Head of caudate nucleus (tissue), 42 donors: ENCODE results near the gene TPSB2.

Experiments
- DNase-seq, 42 donors: peaks; one replicate each; pipeline versions ENCODE4 v3.0.0 to v3.0.0-alpha.2; 2020 to 2021; ENCODE audit warnings: mixed read lengths in 7 of 42
- intact Hi-C: fragments of 100-400 bp; cut with DNase I; formaldehyde crosslinking; loops from one replicate; pipeline ENCODE4 v1.15.0; 2022

The TPSB2 gene

DNA sequence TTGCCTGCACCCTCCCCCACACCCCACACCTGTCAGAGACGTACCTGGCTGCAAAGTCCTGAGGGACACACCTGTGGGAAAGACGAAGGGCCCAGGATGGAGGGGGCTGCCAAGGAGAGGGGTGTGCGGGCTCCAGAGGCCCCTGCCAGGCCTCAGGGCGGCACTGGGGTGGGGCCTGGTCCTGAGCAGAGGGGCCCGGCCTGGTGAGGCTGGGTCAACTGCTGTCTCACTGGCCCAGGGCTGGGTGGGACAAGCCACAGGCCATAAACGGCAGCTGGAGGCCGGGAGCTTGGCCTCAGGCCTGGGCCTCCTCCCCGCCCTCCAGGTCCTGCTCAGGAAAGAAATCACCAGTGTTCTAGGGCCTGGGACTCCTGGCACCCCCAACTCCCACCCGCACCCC, 5.4 kb downstream of the TPSB2 start:
- intact Hi-C loops = no loop called here
- DNase-seq = no peak

DNA sequence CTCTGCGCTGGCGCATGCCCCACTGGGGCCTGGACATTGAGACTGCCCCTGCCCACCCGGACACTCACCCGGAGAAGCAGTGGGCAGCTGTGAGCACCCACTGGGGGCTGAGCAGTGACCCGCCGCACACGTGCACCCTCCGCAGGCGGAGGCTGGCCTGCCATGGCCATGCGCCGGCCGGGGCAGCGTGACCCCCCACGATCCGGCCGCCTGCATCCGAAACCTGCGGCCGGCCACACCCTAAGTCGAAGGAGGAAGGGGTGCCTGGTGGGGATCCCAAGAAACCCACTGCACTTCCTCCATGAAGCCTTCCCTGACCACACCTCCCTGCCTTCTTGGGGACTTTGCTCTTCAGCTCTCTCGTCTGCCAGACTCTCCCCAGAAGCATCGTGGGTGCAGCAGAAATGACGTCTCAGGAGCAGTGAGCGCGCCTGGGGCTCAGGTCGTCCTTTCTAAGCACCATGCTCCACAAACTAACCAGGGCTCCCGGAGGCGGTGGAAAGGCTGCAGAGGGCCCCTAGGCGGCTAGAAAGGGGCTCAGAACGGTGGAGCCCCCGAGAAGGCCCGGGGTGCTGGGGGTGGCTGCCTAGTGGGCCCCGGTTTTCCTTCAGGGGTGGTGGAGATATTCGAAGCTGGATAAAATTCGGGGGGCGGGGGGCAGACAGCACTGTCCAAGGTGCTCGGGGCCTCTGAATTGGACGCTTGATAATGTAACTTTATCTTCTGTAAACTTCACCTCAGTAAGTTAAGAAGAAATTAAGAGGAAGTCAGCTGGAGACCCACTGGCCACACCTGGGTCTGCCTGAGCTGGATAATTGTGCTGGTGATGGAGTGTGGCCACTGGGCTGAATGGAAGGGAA, 6.4 kb downstream of the TPSB2 start:
- peak in 9 of 42 donors; percentile 7 to 68 (median 51) for DNase-seq
- intact Hi-C loops = no loop called here

DNA sequence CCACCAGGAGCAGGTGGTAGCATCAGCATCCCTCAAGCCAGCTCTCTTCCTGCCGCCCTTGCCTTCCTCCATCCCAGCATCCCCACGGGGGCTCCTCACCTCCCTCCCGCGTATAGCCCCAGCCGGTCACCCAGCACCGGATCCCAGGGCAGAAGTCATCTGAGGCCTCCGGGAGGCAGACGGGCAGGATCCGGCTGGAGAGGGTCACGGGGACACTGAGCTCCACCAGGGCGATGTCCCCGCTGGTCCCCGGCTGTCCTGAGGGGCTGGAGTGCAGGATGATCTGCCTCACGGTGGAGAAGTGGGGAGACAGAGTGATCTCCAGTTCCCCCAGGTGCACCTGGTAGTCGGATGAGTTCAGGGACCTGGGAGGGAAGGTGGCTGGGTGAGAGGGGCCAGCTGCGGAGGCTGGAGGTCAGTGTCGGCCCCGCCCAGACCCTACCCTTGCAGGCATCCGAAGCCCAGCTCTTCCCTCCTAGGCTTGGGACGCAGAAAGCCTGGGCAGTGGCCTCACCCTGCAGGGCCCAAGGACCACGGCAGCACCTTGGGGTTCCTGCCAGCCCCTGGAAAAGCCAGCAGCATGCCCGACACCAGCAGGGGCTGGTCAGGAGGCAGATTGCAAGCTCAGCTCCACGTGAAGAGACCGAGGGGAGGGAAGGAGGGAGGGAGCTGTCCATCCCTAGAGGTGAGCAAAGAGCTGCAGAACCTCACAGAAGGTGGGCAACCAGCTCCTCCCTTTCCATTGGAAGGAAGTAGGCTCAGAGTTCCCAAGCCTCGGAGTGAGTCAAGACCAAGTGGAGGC, 7.2 kb downstream of the TPSB2 start:
- peak in 1 of 42 donors; percentile 1 for DNase-seq
- intact Hi-C loops = no loop called here

DNA sequence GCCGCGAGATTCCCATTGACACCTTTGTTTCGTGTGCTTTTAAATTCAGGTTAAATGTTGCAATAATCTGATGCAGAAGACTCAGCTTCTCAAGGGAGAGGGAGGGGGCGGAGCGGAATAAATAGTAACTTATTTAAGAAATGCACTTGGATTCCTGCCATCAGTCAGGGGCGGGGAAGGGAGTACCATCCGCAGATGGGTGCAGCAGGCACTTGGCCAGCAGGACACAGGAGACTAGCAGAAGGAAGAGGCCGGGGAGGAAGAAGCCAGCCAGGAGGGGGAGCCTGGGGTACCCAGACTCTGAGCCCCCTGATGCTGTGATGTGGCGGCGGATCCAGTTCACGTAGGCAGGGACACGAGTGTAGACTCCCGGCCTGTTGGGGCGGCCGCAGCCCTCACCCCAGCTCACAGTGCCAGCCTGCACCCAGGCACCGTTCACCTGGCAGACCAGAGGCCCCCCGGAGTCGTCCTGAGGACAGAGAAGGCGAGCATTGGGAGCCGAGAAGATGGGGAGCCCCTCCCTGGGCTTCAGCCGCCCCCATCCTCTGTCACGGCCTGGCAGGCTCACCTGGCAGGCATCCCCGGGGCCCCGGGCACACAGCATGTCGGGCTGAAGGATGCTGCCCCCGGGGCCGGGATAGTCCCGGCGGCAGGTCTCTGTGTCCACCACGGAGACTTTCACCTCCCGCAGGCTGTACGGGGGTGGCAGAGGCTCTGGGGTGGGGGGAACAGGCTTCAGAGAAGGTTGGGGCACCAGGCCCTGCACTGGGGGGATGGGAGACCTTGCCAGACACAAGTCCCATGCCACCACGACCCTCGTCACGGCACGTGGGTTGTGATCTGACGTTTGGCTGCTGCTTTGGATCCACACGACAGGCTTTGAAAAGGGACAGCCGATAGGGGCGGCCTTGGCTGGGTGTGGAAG, 8.1 kb downstream of the TPSB2 start:
- DNase-seq = peak in 33 of 42 donors; percentile 3 to 89 (median 55)

DNA sequence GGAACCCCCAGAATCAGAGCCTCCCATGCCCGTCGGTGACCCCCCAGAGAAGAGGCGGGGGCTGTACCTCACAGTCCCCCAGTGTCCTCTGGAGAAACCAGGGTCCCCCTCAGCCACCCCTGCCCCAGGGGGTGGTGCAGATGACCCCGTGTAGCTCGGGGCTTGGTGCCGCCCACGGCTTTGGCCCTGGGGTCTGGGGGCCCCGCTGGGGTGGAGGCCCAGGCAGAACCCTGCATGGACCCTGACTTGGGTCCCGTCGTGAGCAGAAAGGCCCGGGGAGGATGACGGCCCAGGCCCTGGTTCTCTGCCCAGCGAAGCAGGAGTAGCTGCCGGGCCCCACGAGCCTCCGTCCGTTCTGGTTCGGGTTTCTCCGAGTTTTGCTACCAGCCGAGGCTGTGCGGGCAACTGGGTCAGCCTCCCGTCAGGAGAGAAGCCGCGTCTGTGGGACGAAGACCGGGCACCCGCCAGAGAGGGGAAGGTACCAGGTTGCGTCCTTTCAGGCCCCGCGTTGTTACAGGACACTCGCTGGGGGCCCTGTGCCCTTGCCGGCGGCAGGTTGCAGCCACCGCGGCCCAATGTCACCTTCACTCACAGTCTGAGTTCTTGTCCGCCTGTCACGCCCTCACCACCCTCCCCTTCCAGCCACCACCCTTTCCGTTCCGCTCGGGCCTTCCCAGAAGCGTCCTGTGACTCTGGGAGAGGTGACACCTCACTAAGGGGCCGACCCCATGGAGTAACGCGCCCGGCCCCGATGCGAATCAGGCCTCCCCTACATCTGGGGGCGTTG, 8.9 kb downstream of the TPSB2 start:
- peak in 1 of 42 donors; percentile 3 for DNase-seq
- intact Hi-C loops = no loop called here

More for the DNA sequence above, 8.1 kb downstream of the TPSB2 start:
- intact Hi-C loops = no loop called here

DNA sequence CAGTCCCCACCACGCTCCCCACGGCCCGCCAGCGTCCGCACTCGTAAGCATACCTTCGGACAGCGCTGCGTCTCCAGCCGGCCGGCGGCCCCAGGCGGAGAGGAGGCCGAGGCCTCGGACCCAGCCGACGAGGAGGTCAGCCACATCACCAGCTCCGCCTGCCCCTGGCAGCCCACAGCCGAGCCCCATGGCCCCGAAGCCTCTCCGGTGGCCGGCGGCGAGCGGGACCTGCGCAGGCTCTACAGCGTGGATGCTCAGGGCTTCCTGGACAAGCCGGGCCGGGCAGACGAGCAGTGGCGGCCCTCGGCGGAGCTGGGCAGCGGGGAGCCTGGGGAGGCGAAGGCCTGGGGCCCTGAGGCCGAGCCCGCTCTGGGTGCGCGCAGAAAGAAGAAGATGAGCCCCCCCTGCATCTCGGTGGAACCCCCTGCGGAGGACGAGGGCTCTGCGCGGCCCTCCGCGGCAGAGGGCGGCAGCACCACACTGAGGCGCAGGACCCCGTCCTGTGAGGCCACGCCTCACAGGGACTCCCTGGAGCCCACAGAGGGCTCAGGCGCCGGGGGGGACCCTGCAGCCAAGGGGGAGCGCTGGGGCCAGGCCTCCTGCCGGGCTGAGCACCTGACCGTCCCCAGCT, 9.8 kb downstream of the TPSB2 start:
- intact Hi-C loops = no loop called here
- peak in 1 of 42 donors; percentile 1 for DNase-seq

DNA sequence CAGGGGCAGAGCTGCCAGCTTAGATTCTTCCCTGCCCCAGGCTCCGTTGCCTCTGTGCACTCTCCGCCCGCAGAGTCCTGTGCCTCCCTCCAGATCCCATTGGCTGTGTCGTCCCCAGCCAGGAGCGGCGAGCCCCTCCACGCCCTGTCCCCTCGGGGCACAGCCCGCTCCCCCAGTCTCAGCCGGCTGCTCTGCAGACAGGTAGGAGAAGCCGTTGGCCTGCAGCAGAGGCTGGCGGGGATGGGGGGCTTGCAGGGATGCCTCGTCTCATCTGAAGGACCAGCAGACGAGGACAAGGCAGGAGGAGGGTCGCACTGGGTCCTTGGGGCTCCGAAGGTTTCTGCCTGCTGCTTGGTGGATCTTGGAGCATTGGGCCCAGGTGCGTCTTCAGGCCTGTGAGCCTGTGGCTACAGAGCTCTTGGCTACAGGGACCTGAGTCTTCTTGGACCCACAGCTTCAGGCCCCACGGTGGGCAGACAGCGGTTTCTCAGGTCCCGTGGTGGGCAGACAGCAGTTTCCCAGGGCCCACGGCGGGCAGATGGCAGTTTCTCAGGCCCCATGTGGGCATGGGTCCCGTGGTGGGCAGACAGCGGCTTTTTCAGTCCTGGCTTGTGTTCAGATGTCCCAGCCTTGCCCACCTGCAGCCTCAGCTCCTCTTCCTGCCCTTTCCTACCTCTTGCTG, 10.9 kb downstream of the TPSB2 start:
- DNase-seq = peak in 1 of 42 donors; percentile 1
- intact Hi-C loops = no loop called here

DNA sequence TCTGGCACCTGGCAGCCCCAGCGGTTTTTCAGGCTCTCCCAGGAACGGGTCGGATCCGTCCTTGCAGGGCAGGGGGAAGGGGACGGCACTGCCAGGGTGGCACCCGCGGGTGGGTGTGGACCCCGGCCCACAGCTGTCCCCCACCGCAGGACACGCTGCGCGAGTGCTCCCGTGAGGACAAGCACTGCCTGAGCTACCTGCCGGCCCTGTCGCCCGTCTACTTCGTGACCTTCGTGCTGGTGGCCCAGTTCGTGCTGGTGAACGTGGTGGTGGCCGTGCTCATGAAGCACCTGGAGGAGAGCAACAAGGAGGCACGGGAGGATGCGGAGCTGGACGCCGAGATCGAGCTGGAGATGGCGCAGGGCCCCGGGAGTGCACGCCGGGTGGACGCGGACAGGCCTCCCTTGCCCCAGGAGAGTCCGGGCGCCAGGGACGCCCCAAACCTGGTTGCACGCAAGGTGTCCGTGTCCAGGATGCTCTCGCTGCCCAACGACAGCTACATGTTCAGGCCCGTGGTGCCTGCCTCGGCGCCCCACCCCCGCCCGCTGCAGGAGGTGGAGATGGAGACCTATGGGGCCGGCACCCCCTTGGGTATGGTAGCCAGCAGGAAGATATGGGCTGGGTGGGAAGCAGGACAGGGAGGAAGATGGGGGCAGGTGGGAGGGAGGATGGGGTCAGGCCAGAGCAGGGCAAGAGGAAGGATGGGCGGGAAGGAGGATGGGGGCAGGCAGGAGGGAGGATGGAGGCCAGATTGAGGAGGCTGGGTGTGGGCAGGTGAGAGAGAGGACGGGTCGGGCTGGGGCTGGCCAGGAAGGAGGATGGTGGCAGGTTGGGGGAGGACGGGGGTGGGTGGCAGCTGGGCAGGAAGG, 11.7 kb downstream of the TPSB2 start:
- DNase-seq = no peak
- intact Hi-C loops = no loop called here

DNA sequence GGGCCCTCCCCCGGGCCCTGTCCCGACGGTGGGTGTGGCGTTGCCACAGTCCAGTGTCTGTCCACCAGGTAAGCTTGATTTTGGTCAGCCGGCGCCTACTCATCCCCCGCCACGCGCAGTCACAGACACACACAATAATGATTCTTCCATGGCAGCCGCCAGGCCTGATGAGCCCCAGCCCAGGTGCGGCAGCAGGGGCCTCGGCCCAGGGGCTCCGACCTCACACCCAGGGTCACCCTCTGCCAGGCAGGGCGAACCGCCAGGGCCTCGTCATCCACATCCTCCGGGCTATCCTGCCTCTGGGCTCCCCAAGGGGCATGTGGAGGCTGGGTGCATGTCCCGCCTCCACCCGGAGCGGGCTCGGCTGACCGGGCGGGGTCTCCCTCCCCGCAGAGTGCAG, 12.5 kb downstream of the TPSB2 start:
- intact Hi-C loops = no loop called here
- DNase-seq = no peak

DNA sequence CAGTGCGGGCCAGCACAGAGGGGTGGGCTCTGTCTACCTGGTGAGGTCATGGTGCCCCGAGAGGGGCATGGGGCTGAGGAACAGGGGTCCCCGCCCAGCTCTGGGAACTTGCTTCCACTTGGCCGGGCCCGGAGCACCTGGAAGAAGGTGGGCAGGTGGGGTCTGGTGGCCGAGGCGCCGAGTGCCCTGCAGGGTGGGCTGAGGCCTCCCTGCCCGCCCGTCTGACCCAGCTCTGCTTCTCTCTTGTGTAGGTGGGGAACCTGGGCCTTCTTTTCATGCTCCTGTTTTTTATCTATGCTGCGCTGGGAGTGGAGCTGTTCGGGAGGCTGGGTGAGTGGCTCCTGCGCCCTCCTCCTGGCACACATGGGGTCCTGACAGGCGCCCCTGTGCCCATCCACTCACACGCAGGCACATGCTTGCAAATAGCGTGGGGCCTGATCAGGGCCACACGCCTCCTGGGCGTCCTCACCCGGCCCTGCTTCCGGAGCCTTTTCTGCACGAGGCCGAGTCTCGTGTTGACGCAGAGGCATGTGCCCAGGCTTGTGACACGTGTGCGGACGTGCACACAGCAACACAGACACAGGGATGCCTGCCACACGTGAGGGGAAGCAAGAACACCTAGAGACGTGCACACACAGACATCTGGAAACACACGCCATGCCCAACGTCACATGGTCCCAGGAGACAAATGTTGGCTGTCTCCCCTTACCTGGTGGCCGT, 13.1 kb downstream of the TPSB2 start:
- intact Hi-C loops = no loop called here
- peak in 13 of 42 donors; percentile 29 to 72 (median 49) for DNase-seq

DNA sequence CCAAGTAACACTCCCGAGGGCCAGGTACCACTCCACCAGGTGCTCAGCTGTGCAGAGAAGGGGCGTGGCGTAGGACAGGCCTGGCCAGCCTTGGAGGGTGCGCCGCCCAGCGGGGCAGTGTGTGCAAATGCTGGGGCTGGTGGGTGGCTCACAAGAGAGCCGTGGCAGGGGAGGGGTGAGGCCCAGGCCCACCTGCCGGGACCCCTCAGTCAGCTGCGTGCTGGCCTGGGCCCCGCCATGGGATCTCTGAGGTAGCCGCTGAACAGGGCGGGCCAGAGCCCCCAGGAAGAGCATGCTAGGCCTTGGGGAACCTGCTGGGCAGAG, 13.7 kb downstream of the TPSB2 start:
- DNase-seq = no peak
- intact Hi-C loops = no loop called here

DNA sequence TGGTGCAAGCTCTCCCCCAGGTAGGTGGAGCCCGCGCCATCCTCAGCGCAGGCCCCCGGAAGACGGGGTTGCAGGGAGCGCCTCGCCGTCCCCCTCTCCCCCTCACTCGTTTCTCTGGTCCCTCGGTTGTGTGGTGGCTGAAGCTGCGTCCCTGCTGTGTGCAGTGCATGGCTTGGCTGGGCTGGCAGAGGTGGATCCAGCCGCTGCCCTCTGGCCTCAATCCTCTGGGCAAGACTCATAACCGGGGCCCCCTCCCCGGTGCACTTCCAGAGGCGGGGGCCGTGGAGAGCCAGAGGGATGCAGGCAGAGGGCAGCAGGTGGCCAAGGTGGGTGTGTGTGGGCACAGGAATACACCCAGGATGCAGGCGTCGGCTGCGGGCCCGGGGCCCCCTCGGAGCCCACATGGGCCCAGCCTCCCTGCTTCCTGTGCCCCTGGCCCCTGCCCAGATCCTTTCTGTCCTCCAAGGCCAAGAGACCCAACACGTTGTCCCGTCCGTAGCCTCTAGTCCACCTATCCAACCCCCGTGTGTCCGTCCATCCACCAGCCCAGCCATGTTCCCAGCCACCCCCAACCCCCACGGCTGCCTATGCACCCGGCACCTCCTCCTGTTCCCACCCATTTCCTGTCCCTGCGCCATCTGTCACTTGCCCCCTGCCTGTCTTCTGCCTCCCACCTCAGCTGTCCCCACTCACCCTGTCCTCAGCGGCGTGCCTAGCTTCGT, 14.2 kb downstream of the TPSB2 start:
- intact Hi-C loops = no loop called here
- DNase-seq = no peak

DNA sequence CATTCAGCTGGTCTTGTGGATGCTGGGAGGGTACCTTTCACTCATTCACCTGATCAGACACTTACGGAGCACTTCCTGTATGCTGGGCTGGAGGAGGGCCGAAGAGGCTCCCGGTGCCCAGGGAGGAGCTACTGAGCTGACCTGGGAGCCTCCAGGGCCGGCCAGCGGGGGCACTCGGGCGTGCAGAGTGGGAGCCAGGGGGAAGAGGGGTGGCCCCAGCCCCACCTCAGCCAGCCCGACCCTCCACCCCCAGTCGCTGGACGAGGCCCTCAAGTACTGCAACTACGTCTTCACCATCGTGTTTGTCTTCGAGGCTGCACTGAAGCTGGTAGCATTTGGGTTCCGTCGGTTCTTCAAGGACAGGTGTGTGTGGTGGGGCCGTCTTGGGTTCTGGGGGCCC, 15.3 kb downstream of the TPSB2 start:
- DNase-seq = no peak

DNA sequence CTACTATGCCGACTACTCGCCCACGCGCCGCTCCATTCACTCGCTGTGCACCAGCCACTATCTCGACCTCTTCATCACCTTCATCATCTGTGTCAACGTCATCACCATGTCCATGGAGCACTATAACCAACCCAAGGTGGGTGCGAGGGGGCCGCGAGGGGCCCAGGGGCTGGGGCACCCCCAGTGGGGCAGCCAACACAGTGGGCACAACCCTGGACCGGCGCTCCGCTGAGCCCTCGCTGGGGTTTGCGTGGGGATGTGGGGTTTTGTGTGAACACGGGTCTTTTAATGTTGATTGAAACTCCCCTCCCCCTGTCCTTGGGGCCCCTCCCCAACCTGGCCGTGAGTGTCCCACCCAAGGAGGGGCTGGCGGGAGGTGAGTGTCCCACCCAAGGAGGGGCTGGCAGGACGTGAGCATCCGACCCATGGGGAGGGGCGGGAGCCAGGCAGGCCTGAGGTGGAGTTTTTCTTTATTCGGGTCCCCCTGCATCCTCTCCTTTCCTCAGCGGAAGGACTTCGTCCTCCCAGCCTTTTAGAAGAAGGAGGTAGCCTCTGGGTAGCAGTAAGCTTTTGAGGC, 16.1 kb downstream of the TPSB2 start:
- intact Hi-C loops = no loop called here
- DNase-seq = no peak

More for the DNA sequence above, 15.3 kb downstream of the TPSB2 start:
- intact Hi-C loops = no loop called here

DNA sequence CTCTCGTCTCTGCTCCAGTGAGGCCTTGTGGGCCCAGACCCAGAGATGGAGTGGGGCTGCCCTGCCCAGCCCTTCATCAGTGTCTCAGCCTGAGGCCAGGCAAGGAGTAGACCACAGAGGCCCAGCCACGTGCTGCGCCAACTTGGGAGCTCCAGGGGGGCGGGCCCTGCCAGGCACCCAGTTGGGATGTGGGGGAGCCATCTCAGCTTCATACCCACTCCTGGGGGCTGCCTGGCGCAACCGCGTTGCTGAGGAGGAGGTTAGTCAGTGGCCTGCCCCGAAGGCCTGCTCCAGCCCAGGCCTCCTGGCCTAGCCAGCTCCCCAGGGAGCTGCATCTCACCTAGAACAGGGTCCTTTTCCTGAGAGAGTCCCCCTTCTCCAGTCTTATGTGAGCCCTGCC, 16.8 kb downstream of the TPSB2 start:
- intact Hi-C loops = no loop called here

More for the DNA sequence above, 16.8 kb downstream of the TPSB2 start:
- no peak for DNase-seq
